GM19351 (cell line): ENCODE results near the gene PTPRT.
"Not testable (repeated sequence)": the region's sequence is repeated elsewhere in the genome, so short reads cannot be mapped to it uniquely, and the experiment has no call there.

Experiments
- ATAC-seq: cut with Tn5 transposase; IDR thresholded peaks from one replicate; pipeline ENCODE4 v1.9.1; 2021; ENCODE audit warnings: mild to moderate bottlenecking, moderate library complexity; ENCODE audit not compliant: unreplicated experiment

Gene PTPRT

GRCh38 chr20:42923348-42923918 lies 266.3 kb downstream of the PTPRT start:
- no peak for ATAC-seq

GRCh38 chr20:42920776-42921175 lies 268.9 kb downstream of the PTPRT start:
- ATAC-seq, result no peak

GRCh38 chr20:42919316-42919715 lies 270.4 kb downstream of the PTPRT start:
- ATAC-seq, result no peak

GRCh38 chr20:42915081-42915480 lies 274.6 kb downstream of the PTPRT start:
- no peak for ATAC-seq

- ATAC-seq, result no peak
Observed at GRCh38 chr20:42914302-42914701, 275.4 kb downstream of the PTPRT start.

GRCh38 chr20:42910808-42911207 lies 278.9 kb downstream of the PTPRT start:
- not testable (repeated sequence) for ATAC-seq

GRCh38 chr20:42907730-42908129 lies 282.0 kb downstream of the PTPRT start:
- ATAC-seq, result no peak

GRCh38 chr20:42906120-42906519 lies 283.6 kb downstream of the PTPRT start:
- no peak for ATAC-seq

- ATAC-seq, result no peak
Observed at GRCh38 chr20:42902509-42902908, 287.2 kb downstream of the PTPRT start.

GRCh38 chr20:42901689-42902440 lies 287.8 kb downstream of the PTPRT start:
- ATAC-seq, result no peak

- ATAC-seq, result not testable (repeated sequence)
Observed at GRCh38 chr20:42900764-42901163, 288.9 kb downstream of the PTPRT start.

GRCh38 chr20:42895020-42895419 lies 294.7 kb downstream of the PTPRT start:
- ATAC-seq, result no peak

- no peak for ATAC-seq
Observed at GRCh38 chr20:42894483-42894882, 295.2 kb downstream of the PTPRT start.

GRCh38 chr20:42889517-42889916 lies 300.2 kb downstream of the PTPRT start:
- ATAC-seq, result no peak

- no peak for ATAC-seq
Observed at GRCh38 chr20:42887281-42887680, 302.4 kb downstream of the PTPRT start.

GRCh38 chr20:42886801-42887200 lies 302.9 kb downstream of the PTPRT start:
- no peak for ATAC-seq

- ATAC-seq, result no peak
Observed at GRCh38 chr20:42886046-42886445, 303.7 kb downstream of the PTPRT start.

- no peak for ATAC-seq
Observed at GRCh38 chr20:42875581-42875980, 314.1 kb downstream of the PTPRT start.

GRCh38 chr20:42873259-42873658 lies 316.4 kb downstream of the PTPRT start:
- no peak for ATAC-seq

GRCh38 chr20:42864116-42864515 lies 325.6 kb downstream of the PTPRT start:
- no peak for ATAC-seq

GRCh38 chr20:42862446-42862845 lies 327.3 kb downstream of the PTPRT start:
- no peak for ATAC-seq

GRCh38 chr20:42857446-42857845 lies 332.3 kb downstream of the PTPRT start:
- ATAC-seq, result no peak

GRCh38 chr20:42855896-42856295 lies 333.8 kb downstream of the PTPRT start:
- no peak for ATAC-seq
